NCI-H82 treated with DMSO at 0.1 percent for 48 hours (cell line): ENCODE measurements around the gene UBASH3B.
"Not testable (repeated sequence)": the region's sequence is repeated elsewhere in the genome, so short reads cannot be mapped to it uniquely, and the experiment has no call there.

Experiments
- DNase-seq: peaks from one replicate; lab custom pipeline; 2025; ENCODE audit not compliant: unreplicated experiment; lab: John Stamatoyannopoulos, UW

UBASH3B gene

GRCh38 chr11:122728561-122728960, 73.0 kb downstream of the UBASH3B start:
- DNase-seq: no peak

GRCh38 chr11:122729139-122729538, 73.6 kb downstream of the UBASH3B start:
- no peak for DNase-seq

GRCh38 chr11:122730694-122731093, 75.2 kb downstream of the UBASH3B start:
- DNase-seq: not testable (repeated sequence)

- DNase-seq: no peak
Measured at GRCh38 chr11:122731500-122731913, 76.0 kb downstream of the UBASH3B start.

GRCh38 chr11:122732342-122733315, 77.1 kb downstream of the UBASH3B start:
- no peak for DNase-seq

GRCh38 chr11:122733318-122733717, 77.8 kb downstream of the UBASH3B start:
- no peak for DNase-seq

- no peak for DNase-seq
Measured at GRCh38 chr11:122734848-122735496, 79.5 kb downstream of the UBASH3B start.

GRCh38 chr11:122737951-122738693, 82.6 kb downstream of the UBASH3B start:
- DNase-seq: no peak

GRCh38 chr11:122741613-122742300, 86.2 kb downstream of the UBASH3B start:
- no peak for DNase-seq

- no peak for DNase-seq
Measured at GRCh38 chr11:122742301-122743018, 86.9 kb downstream of the UBASH3B start.

GRCh38 chr11:122743097-122743741, 87.7 kb downstream of the UBASH3B start:
- DNase-seq: no peak

GRCh38 chr11:122743949-122744348, 88.4 kb downstream of the UBASH3B start:
- no peak for DNase-seq

GRCh38 chr11:122744357-122744756, 88.8 kb downstream of the UBASH3B start:
- no peak for DNase-seq

GRCh38 chr11:122745111-122745510, 89.6 kb downstream of the UBASH3B start:
- no peak for DNase-seq

- no peak for DNase-seq
Measured at GRCh38 chr11:122746050-122746478, 90.5 kb downstream of the UBASH3B start.

GRCh38 chr11:122746611-122747244, 91.2 kb downstream of the UBASH3B start:
- no peak for DNase-seq

GRCh38 chr11:122747351-122747781, 91.8 kb downstream of the UBASH3B start:
- no peak for DNase-seq

- DNase-seq: no peak
Measured at GRCh38 chr11:122749005-122749687, 93.6 kb downstream of the UBASH3B start.

GRCh38 chr11:122750049-122750448, 94.5 kb downstream of the UBASH3B start:
- DNase-seq: no peak
